ENCODE measurements around the gene ZNF184.
"Not testable (repeated sequence)": the region's sequence is repeated elsewhere in the genome, so short reads cannot be mapped to it uniquely, and the experiment has no call there.

Gene ZNF184

DNA sequence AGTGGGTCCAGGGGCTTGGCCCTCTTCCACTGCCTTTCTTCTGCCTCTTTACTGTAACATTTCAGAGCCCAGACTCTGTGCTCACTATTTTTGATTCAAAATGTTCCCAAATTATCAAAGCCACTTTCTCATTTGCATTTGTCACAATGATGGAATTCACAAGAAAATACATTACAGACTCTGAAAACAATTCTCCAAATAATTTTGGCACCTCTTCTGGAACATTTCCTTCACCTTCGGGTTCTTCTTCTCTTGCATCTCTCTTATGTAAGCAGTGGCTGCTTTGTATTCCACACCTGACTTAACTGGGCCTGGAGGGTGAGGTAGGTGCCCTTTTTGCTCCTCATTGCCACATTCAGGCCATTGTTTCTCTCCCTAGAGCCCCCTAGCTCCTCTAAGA lies 30.0 kb downstream of the ZNF184 start:
- no peak for TF ChIP-seq TAF1 (IDR thresholded peaks at IDR 0.05; ENCODE audit: borderline replicate concordance, low read depth, low read length)
- TF ChIP-seq POLR2AphosphoS5 (IDR thresholded peaks at IDR 0.05; ENCODE audit: low read depth, low read length), result no peak
- no peak for TF ChIP-seq POLR2A (IDR thresholded peaks at IDR 0.05; ENCODE audit: low read depth, low read length)

GRCh38 chr6:27441001-27441400 lies 31.9 kb downstream of the ZNF184 start:
- TF ChIP-seq POLR2AphosphoS5 (IDR thresholded peaks at IDR 0.05; ENCODE audit: low read depth, low read length) (no peak), TAF1 (IDR thresholded peaks at IDR 0.05; ENCODE audit: borderline replicate concordance, low read depth, low read length) (no peak), POLR2A (IDR thresholded peaks at IDR 0.05; ENCODE audit: low read depth, low read length) (no peak)
- no peak for FAIRE-seq
- no peak for DNase-seq (ENCODE audit: insufficient read length)

More for the DNA sequence above, 30.0 kb downstream of the ZNF184 start:
- FAIRE-seq, result no peak
- DNase-seq (ENCODE audit: insufficient read length), result no peak

DNA sequence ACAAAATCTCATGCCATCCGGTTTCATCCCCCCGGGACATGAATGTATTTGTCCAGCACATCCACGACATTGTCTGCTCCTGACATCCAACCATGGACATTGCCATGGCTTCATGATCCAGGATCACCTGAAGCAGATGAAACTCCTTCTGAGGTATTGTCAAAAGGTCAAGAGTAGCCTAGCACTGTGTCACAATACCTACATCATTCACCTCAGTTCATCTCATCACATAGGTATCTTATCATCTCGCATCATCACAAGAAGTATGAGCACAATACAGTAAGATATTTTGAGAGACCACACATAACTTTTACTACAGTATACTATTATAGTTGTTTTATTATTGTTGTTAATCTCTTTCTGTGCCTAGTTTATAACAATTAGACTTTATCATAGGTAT lies 33.5 kb downstream of the ZNF184 start:
- no peak for TF ChIP-seq POLR2A (IDR thresholded peaks at IDR 0.05; ENCODE audit: low read depth, low read length)
- no peak for TF ChIP-seq TAF1 (IDR thresholded peaks at IDR 0.05; ENCODE audit: borderline replicate concordance, low read depth, low read length)
- no peak for TF ChIP-seq POLR2AphosphoS5 (IDR thresholded peaks at IDR 0.05; ENCODE audit: low read depth, low read length)
- FAIRE-seq, result no peak

DNA sequence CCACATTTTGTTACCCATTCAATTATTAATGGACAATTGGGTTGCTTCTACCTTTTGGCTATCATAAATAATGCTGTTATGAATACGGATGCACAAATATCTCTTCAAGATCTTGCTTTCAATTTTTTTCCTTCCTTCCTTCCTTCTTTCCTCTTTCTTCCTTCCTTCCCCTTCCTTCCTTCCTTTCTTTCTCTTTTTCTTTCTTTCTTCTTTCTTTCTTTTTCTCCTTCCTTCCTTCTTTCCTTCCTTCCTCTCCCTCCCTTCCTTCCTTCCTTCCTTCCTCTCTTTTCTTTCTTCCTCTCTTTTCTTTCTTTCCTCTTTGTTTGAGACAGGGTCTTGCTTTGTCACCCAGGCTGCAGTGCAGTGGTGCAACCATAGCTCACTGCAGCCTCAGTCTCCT lies 39.2 kb downstream of the ZNF184 start:
- FAIRE-seq, result no peak

More for the DNA sequence above, 33.5 kb downstream of the ZNF184 start:
- DNase-seq (ENCODE audit: insufficient read length), result no peak

GRCh38 chr6:27428966-27429365 lies 43.9 kb downstream of the ZNF184 start:
- TF ChIP-seq TAF1 (IDR thresholded peaks at IDR 0.05; ENCODE audit: borderline replicate concordance, low read depth, low read length) (no peak), POLR2A (IDR thresholded peaks at IDR 0.05; ENCODE audit: low read depth, low read length) (no peak), POLR2AphosphoS5 (IDR thresholded peaks at IDR 0.05; ENCODE audit: low read depth, low read length) (no peak)
- DNase-seq (ENCODE audit: insufficient read length) (no peak), FAIRE-seq (no peak)

More for the DNA sequence above, 39.2 kb downstream of the ZNF184 start:
- TF ChIP-seq POLR2A (IDR thresholded peaks at IDR 0.05; ENCODE audit: low read depth, low read length) (no peak), POLR2AphosphoS5 (IDR thresholded peaks at IDR 0.05; ENCODE audit: low read depth, low read length) (no peak), TAF1 (IDR thresholded peaks at IDR 0.05; ENCODE audit: borderline replicate concordance, low read depth, low read length) (no peak)
- no peak for DNase-seq (ENCODE audit: insufficient read length)

DNA sequence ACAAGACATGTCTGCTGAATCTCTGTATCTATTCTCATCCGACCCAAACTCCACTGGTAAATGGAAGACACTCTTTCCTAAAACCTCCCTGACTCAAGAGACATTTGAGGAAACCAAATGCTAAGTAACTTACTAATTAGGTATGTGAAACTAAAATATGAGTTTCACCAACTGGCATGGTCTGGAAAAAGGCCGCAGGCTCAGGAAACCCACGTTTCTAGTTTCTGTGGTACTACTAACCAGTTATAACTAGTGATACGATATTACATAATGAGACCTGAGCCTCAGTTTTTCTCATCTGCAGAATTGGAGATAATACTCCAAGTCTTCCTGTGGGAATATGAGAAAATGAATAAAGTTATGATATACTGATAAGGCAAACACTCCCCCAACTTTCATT lies 44.4 kb downstream of the ZNF184 start:
- FAIRE-seq (no peak), DNase-seq (ENCODE audit: insufficient read length) (no peak)
- TF ChIP-seq POLR2A (IDR thresholded peaks at IDR 0.05; ENCODE audit: low read depth, low read length) (no peak), TAF1 (IDR thresholded peaks at IDR 0.05; ENCODE audit: borderline replicate concordance, low read depth, low read length) (no peak), POLR2AphosphoS5 (IDR thresholded peaks at IDR 0.05; ENCODE audit: low read depth, low read length) (no peak)

- TF ChIP-seq POLR2AphosphoS5 (IDR thresholded peaks at IDR 0.05; ENCODE audit: low read depth, low read length) (no peak), TAF1 (IDR thresholded peaks at IDR 0.05; ENCODE audit: borderline replicate concordance, low read depth, low read length) (no peak), POLR2A (IDR thresholded peaks at IDR 0.05; ENCODE audit: low read depth, low read length) (no peak)
- FAIRE-seq (no peak), DNase-seq (ENCODE audit: insufficient read length) (no peak)
Measured at GRCh38 chr6:27426045-27426620, 46.8 kb downstream of the ZNF184 start.

DNA sequence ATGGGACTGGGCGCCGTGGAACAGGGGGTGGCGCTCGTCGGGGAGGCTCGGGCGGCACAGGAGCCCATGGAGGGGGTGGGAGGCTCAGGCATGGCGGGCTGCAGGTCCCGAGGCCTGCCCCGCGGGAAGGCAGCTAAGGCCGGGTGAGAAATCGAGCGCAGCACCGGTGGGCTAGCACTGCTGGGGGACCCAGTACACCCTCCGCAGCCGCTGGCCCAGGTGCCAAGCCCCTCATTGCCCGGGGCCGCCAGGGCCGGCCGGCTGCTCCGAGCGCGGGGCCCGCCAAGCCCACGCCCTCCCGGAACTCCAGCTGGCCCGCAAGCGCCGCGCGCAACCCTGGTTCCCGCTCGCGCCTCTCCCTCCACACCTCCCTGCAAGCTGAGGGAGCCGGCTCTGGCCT lies 48.1 kb downstream of the ZNF184 start:
- DNase-seq (ENCODE audit: insufficient read length); FAIRE-seq: not testable (repeated sequence)

GRCh38 chr6:27422651-27423332 lies 50.1 kb downstream of the ZNF184 start:
- FAIRE-seq, result no peak
- DNase-seq (ENCODE audit: insufficient read length), result no peak
- TF ChIP-seq POLR2AphosphoS5 (IDR thresholded peaks at IDR 0.05; ENCODE audit: low read depth, low read length), result no peak
- TF ChIP-seq POLR2A (IDR thresholded peaks at IDR 0.05; ENCODE audit: low read depth, low read length), result no peak

DNA sequence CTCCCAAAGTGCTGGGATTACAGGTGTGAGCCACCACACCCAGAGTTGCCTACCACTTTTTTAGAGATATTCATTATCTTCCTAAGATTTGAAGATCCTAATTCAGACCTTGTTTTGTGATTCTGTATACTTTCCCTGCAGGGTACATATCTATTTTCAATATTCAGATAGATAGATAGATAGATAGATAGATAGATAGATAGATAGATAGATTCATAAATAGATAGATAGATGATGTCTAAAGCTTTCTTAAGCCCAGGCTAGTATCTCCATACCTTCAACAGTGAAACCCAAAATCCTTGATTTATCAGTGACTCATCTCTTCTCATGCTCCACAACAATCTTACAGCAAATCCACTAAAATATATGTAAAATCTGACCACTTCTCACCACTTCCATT lies 53.5 kb downstream of the ZNF184 start:
- FAIRE-seq (no peak), DNase-seq (ENCODE audit: insufficient read length) (no peak)
- TF ChIP-seq TAF1 (IDR thresholded peaks at IDR 0.05; ENCODE audit: borderline replicate concordance, low read depth, low read length) (no peak), POLR2A (IDR thresholded peaks at IDR 0.05; ENCODE audit: low read depth, low read length) (no peak), POLR2AphosphoS5 (IDR thresholded peaks at IDR 0.05; ENCODE audit: low read depth, low read length) (no peak)

DNA sequence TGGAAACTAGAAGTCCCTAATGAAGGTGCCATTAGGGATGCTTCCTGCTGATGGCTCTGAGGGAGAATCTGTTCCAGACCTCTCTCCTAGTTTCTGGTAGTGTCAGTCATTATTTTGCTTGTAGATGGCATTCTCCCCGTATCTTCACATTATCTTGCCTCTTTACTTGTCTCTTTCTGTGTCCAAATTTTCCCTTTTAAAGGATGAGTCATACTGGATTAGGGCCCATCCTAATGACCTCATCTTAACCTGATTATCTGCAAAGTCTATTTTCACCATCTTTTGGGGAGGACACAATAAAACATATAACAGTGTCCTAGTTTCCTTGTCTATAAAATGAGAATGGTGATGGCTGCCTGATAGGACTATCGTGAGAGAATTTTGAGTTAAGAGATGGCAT lies 57.0 kb downstream of the ZNF184 start:
- FAIRE-seq (no peak), DNase-seq (ENCODE audit: insufficient read length) (no peak)
- TF ChIP-seq POLR2A (IDR thresholded peaks at IDR 0.05; ENCODE audit: low read depth, low read length), result no peak
- no peak for TF ChIP-seq TAF1 (IDR thresholded peaks at IDR 0.05; ENCODE audit: borderline replicate concordance, low read depth, low read length)
- no peak for TF ChIP-seq POLR2AphosphoS5 (IDR thresholded peaks at IDR 0.05; ENCODE audit: low read depth, low read length)

DNA sequence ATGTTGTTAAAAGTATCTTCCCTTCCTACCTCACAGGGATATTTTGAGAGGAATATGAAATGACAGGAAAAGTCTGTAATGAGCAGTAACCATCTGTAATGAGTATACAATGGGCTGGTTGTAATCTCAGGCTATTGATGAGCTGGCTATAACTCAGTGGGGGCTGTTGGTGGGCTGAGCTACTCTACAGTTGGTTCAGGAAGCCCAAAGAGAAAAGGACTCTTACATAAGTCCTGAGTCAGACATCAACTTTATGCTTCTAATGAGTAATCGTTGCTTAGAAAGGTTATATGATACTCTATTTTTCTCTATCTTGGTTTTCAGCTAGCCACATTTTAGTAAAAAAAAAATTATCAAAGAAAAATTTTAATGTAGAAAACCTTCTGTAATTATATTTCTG lies 57.9 kb downstream of the ZNF184 start:
- DNase-seq (ENCODE audit: insufficient read length), result no peak
- FAIRE-seq, result no peak
- TF ChIP-seq POLR2A (IDR thresholded peaks at IDR 0.05; ENCODE audit: low read depth, low read length), result no peak
- no peak for TF ChIP-seq TAF1 (IDR thresholded peaks at IDR 0.05; ENCODE audit: borderline replicate concordance, low read depth, low read length)
- TF ChIP-seq POLR2AphosphoS5 (IDR thresholded peaks at IDR 0.05; ENCODE audit: low read depth, low read length), result no peak

All from GM12892 (cell line).